GM13977 (cell line): Measurements from ENCODE around the gene EPHB1.
"Not testable (repeated sequence)": the region's sequence is repeated elsewhere in the genome, so short reads cannot be mapped to it uniquely, and the experiment has no call there.

ENCODE experiments used
- DNase-seq: peaks from one replicate; pipeline ENCODE4 v3.0.0; 2012; ENCODE audit warnings: low spot score
- in situ Hi-C: fragments of 300-500 bp; cut with MboI; formaldehyde crosslinking; loops from one replicate; pipeline ENCODE4 v1.12.0; 2022; ENCODE audit warnings: low sequenced_read_pairs, low pct_unique_long_range_greater_than_20kb, mixed read lengths, inconsistent platforms; ENCODE audit not compliant: unreplicated experiment
- TF ChIP-seq, protein P1 (sequence below): IDR thresholded peaks from 2 replicates; pipeline ENCODE4 v1.5.1; 2012; ENCODE audit warnings: mild to moderate bottlenecking, control low read depth; ENCODE audit not compliant: insufficient read depth; ENCODE audit errors: extremely low read depth, missing control alignments

EPHB1 gene

DNA sequence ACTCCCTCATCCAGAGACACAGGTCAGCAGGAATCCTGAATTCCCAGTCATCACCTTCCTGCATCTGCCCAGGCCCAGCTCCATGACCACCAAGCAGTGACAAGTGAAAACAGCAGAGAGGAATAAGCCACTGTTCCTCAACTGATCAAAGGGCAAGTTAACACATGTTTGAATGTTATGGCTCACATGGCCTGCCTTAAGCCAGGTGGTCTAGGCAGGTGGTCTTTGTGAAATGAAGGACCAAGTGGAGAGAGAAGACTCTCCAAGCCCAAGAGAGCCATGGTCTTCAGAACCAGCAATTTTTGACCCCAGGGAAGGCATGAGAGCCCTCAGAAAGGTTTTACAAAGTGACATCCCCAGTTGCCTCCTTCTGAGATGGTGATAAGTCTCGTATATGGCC lies 161.8 kb downstream of the EPHB1 start:
- TF ChIP-seq, protein P1, sequence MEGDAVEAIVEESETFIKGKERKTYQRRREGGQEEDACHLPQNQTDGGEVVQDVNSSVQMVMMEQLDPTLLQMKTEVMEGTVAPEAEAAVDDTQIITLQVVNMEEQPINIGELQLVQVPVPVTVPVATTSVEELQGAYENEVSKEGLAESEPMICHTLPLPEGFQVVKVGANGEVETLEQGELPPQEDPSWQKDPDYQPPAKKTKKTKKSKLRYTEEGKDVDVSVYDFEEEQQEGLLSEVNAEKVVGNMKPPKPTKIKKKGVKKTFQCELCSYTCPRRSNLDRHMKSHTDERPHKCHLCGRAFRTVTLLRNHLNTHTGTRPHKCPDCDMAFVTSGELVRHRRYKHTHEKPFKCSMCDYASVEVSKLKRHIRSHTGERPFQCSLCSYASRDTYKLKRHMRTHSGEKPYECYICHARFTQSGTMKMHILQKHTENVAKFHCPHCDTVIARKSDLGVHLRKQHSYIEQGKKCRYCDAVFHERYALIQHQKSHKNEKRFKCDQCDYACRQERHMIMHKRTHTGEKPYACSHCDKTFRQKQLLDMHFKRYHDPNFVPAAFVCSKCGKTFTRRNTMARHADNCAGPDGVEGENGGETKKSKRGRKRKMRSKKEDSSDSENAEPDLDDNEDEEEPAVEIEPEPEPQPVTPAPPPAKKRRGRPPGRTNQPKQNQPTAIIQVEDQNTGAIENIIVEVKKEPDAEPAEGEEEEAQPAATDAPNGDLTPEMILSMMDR: no peak
- in situ Hi-C loops: no loop called here
- no peak for DNase-seq

- in situ Hi-C loops: no loop called here
- DNase-seq: no peak
Observed at GRCh38 chr3:134959516-134959915, 164.5 kb downstream of the EPHB1 start.

DNA sequence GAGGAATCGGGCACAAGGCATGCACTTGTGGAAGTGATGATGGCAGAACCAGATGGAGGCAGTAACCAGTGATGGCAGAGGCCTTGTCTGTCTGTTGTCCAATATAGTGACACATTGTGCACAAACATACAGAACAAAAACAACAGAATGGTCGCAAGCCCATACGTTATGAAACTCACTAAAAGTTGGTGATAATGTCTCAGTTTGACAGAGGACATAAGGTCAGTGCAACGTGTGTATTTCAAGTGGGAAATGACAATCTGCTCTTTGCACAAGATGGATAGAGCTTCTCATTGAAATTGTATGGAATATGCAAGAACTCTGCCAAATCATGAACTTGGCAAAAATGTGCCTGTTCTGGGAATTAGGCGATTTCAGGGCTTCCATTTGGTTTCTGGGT lies 169.2 kb downstream of the EPHB1 start:
- TF ChIP-seq, protein P1: no peak
- in situ Hi-C loops: no loop called here
- DNase-seq: no peak

More at GRCh38 chr3:134959516-134959915, 164.5 kb downstream of the EPHB1 start:
- TF ChIP-seq, protein P1: no peak

GRCh38 chr3:134965865-134966481 lies 170.9 kb downstream of the EPHB1 start:
- no peak for DNase-seq
- in situ Hi-C loops: no loop called here
- TF ChIP-seq, protein P1: no peak

GRCh38 chr3:134970895-134971294 lies 175.8 kb downstream of the EPHB1 start:
- no peak for DNase-seq
- TF ChIP-seq, protein P1: no peak
- in situ Hi-C loops: no loop called here

- TF ChIP-seq, protein P1: no peak
- in situ Hi-C loops: no loop called here
- DNase-seq: no peak
Observed at GRCh38 chr3:134971306-134971705, 176.2 kb downstream of the EPHB1 start.

- DNase-seq, in situ Hi-C loops: not testable (repeated sequence)
Observed at GRCh38 chr3:134971907-134972306, 176.8 kb downstream of the EPHB1 start.
